ENCODE data around the gene BEAN1. TPM values are rescaled to one million over a fixed set of nuclear protein-coding genes. Genes with fewer than 3 reads are reported as not detected.

The BEAN1 gene
- total RNA-seq, 1 donor from 2014 or later, result 3.7 TPM

- peaks cover 15% of the 10 kb centered on the region for H3K4me1 Mint-ChIP-seq (ENCODE audit: low read depth)
- H3K4me3 Mint-ChIP-seq (ENCODE audit: unreplicated experiment), result no peak overlapping the region
- peak; percentile 68 for DNase-seq (ENCODE audit: low spot score)
- TF ChIP-seq CTCF (IDR thresholded peaks at IDR 0.05), result no peak
- H3K36me3 Mint-ChIP-seq (ENCODE audit: low read depth), result no peaks in the 10 kb centered on the region
- no peaks in the 10 kb centered on the region for H3K27me3 Mint-ChIP-seq (ENCODE audit: low read depth)
- H3K9me3 Mint-ChIP-seq (ENCODE audit: low read depth), result no peaks in the 10 kb centered on the region
- no peak overlapping the region for H3K27ac Mint-ChIP-seq (ENCODE audit: unreplicated experiment)
These were observed 54.2 kb downstream of the BEAN1 start for GRCh38 chr16:66481081-66481942.

- H3K27me3 Mint-ChIP-seq (ENCODE audit: low read depth), result no peaks in the 10 kb centered on the region
- no peaks in the 10 kb centered on the region for H3K36me3 Mint-ChIP-seq (ENCODE audit: low read depth)
- no peak overlapping the region for H3K4me3 Mint-ChIP-seq (ENCODE audit: unreplicated experiment)
- peaks cover 22% of the 10 kb centered on the region for H3K4me1 Mint-ChIP-seq (ENCODE audit: low read depth)
- TF ChIP-seq CTCF (IDR thresholded peaks at IDR 0.05), result no peak
- no peaks in the 10 kb centered on the region for H3K9me3 Mint-ChIP-seq (ENCODE audit: low read depth)
- peak; percentile 18 for DNase-seq (ENCODE audit: low spot score)
- H3K27ac Mint-ChIP-seq (ENCODE audit: unreplicated experiment), result no peak overlapping the region
These were observed 54.9 kb downstream of the BEAN1 start for GRCh38 chr16:66481943-66482390.

- Mint-ChIP-seq H3K4me3 (ENCODE audit: unreplicated experiment) (no peak overlapping the region), H3K27ac (ENCODE audit: unreplicated experiment) (no peak overlapping the region), H3K9me3 (ENCODE audit: low read depth) (peaks cover 5% of the 10 kb centered on the region), H3K36me3 (ENCODE audit: low read depth) (no peaks in the 10 kb centered on the region), H3K27me3 (ENCODE audit: low read depth) (no peaks in the 10 kb centered on the region), H3K4me1 (ENCODE audit: low read depth) (peaks cover 34% of the 10 kb centered on the region)
- TF ChIP-seq CTCF (IDR thresholded peaks at IDR 0.05), result peak; percentile 90
- DNase-seq (ENCODE audit: low spot score), result peak; percentile 90
These were observed 56.8 kb downstream of the BEAN1 start for GRCh38 chr16:66483689-66484452.

GRCh38 chr16:66484453-66485213 is 57.5 kb downstream of the BEAN1 start:
- Mint-ChIP-seq H3K9me3 (ENCODE audit: low read depth) (peaks cover 5% of the 10 kb centered on the region), H3K36me3 (ENCODE audit: low read depth) (no peaks in the 10 kb centered on the region), H3K4me1 (ENCODE audit: low read depth) (peaks cover 40% of the 10 kb centered on the region), H3K27ac (ENCODE audit: unreplicated experiment) (no peak overlapping the region), H3K27me3 (ENCODE audit: low read depth) (no peaks in the 10 kb centered on the region), H3K4me3 (ENCODE audit: unreplicated experiment) (no peak overlapping the region)
- DNase-seq (ENCODE audit: low spot score), result peak; percentile 41
- no peak for TF ChIP-seq CTCF (IDR thresholded peaks at IDR 0.05)

GRCh38 chr16:66485376-66485775 is 58.3 kb downstream of the BEAN1 start:
- H3K4me1 Mint-ChIP-seq (ENCODE audit: low read depth), result peaks cover 42% of the 10 kb centered on the region
- peak; percentile 53 for DNase-seq (ENCODE audit: low spot score)
- no peak for TF ChIP-seq CTCF (IDR thresholded peaks at IDR 0.05)
- H3K36me3 Mint-ChIP-seq (ENCODE audit: low read depth), result no peaks in the 10 kb centered on the region
- H3K9me3 Mint-ChIP-seq (ENCODE audit: low read depth), result peaks cover 5% of the 10 kb centered on the region
- H3K27me3 Mint-ChIP-seq (ENCODE audit: low read depth), result no peaks in the 10 kb centered on the region
- H3K27ac Mint-ChIP-seq (ENCODE audit: unreplicated experiment), result no peak overlapping the region
- H3K4me3 Mint-ChIP-seq (ENCODE audit: unreplicated experiment), result no peak overlapping the region

Measured in chondrocyte (in vitro differentiated cells).